Neural cell (in vitro differentiated cells): ENCODE results near the gene IGFL1. TPM values are rescaled to one million over a fixed set of nuclear protein-coding genes. Genes with fewer than 3 reads are reported as not detected.
"Not testable (repeated sequence)": the region's sequence is repeated elsewhere in the genome, so short reads cannot be mapped to it uniquely, and the experiment has no call there.

ENCODE experiments used
- H2AFZ ChIP-seq: fragments of 200-600, 300-800 bp; sonication (generic), shearing (Covaris generic); 2 replicates; pipeline ENCODE4 v1.6.0; 2014; ENCODE audit warnings: low read depth, mild to moderate bottlenecking, antibody characterized with exemption, low read length, moderate library complexity
- H3F3A ChIP-seq: fragments of 200-600 bp; shearing (Covaris generic); 2 replicates; pipeline ENCODE4 v1.6.1; 2016; ENCODE audit warnings: mild to moderate bottlenecking, moderate library complexity, mixed read lengths, antibody characterized with exemption, low read length; ENCODE audit not compliant: insufficient read depth, poor library complexity, severe bottlenecking
- H3K27ac ChIP-seq: fragments of 200-600, 300-800 bp; sonication (generic), shearing (Covaris generic); 2 replicates; pipeline ENCODE4 v1.5.1; 2014; ENCODE audit warnings: mild to moderate bottlenecking, low read length, moderate library complexity
- H3K27me3 ChIP-seq: fragments of 300-800, 200-600 bp; sonication (generic), shearing (Covaris generic); 2 replicates; pipeline ENCODE4 v1.6.0; 2014; ENCODE audit warnings: mild to moderate bottlenecking, low read depth, low read length, moderate library complexity; ENCODE audit not compliant: insufficient read depth
- H3K36me3 ChIP-seq: fragments of 300-800, 200-600 bp; sonication (generic), shearing (Covaris generic); 2 replicates; pipeline ENCODE4 v1.5.1; 2014; ENCODE audit warnings: mild to moderate bottlenecking, antibody characterized with exemption, low read length, moderate library complexity; ENCODE audit not compliant: insufficient read depth
- H3K4me2 ChIP-seq: fragments of 300-800, 200-600 bp; sonication (generic), shearing (Covaris generic); 2 replicates; pipeline ENCODE4 v1.6.0; 2014; ENCODE audit warnings: mild to moderate bottlenecking, low read length
- H3K4me3 ChIP-seq: fragments of 300-800, 200-600 bp; sonication (generic), shearing (Covaris generic); 2 replicates; pipeline ENCODE4 v1.5.1; 2014; ENCODE audit warnings: mild to moderate bottlenecking, low read length, moderate library complexity
- H3K79me2 ChIP-seq: fragments of 200-600 bp; shearing (Covaris generic); replicated peaks from 2 replicates; pipeline ENCODE4 v1.6.0; 2014; ENCODE audit warnings: mild to moderate bottlenecking, low read length, moderate library complexity; ENCODE audit not compliant: insufficient read depth
- H3K9ac ChIP-seq: fragments of 300-800, 200-600 bp; sonication (generic), shearing (Covaris generic); 2 replicates; pipeline ENCODE4 v1.6.1; 2016; ENCODE audit warnings: mild to moderate bottlenecking, low read length, mixed read lengths
- H3K9me2 ChIP-seq: fragments of 200-600 bp; shearing (Covaris generic); 2 replicates; pipeline ENCODE4 v1.6.1; 2016; ENCODE audit warnings: mild to moderate bottlenecking, low read length, mixed read lengths; ENCODE audit not compliant: insufficient read depth
- H3K9me3 ChIP-seq: fragments of 200-600, 300-800 bp; sonication (generic), shearing (Covaris generic); 2 replicates; pipeline ENCODE4 v1.6.1; 2016; ENCODE audit warnings: mild to moderate bottlenecking, mixed run types, low read length, moderate library complexity, mixed read lengths
- H4K20me1 ChIP-seq: fragments of 200-600 bp; shearing (Covaris generic); 2 replicates; pipeline ENCODE4 v1.6.1; 2016; ENCODE audit warnings: mild to moderate bottlenecking, mixed run types; ENCODE audit not compliant: insufficient read depth
- CTCF ChIP-seq: fragments of 450-650 bp; IDR thresholded peaks from 2 replicates; pipeline ENCODE4 v1.5.1; 2014; ENCODE audit warnings: antibody characterized with exemption, mild to moderate bottlenecking, moderate library complexity; ENCODE audit not compliant: poor library complexity, severe bottlenecking
- MXI1 ChIP-seq: fragments of 450-650 bp; conservative IDR thresholded peaks from 2 replicates; pipeline ENCODE4 v1.6.1; 2014; ENCODE audit warnings: antibody characterized with exemption, mild to moderate bottlenecking; ENCODE audit not compliant: poor library complexity, severe bottlenecking
- POLR2AphosphoS5 ChIP-seq: IDR thresholded peaks from 2 replicates; pipeline ENCODE4 v1.6.1; 2012
- RAD21 ChIP-seq: fragments of 450-650 bp; conservative IDR thresholded peaks from 2 replicates; pipeline ENCODE4 v1.6.1; 2014; ENCODE audit warnings: antibody characterized with exemption, mild to moderate bottlenecking, moderate library complexity
- REST ChIP-seq: IDR thresholded peaks from 2 replicates; pipeline ENCODE4 v1.6.1; 2012; ENCODE audit warnings: borderline replicate concordance
- SMC3 ChIP-seq: fragments of 450-650 bp; conservative IDR thresholded peaks from 2 replicates; pipeline ENCODE4 v1.6.1; 2014; ENCODE audit warnings: antibody characterized with exemption, mild to moderate bottlenecking, moderate library complexity; ENCODE audit not compliant: poor library complexity
- TAF1 ChIP-seq: IDR thresholded peaks from 2 replicates; pipeline ENCODE4 v1.6.1; 2012; ENCODE audit warnings: low read depth
- polyA plus RNA-seq: library from polyadenylated mRNA; depleted of rRNA; stranded (reverse); fragments of >200 nt; gene quantifications from 2 replicates; pipeline ENCODE4 v1.2.3, GENCODE V29; 2014

IGFL1 gene
- polyA plus RNA-seq, 1 donor from 2014 or later, result not detected

GRCh38 chr19:46181388-46181779 is 48.2 kb upstream of the IGFL1 start:
- H3K9me3 ChIP-seq, result no peaks in the 10 kb centered on the region
- no peak overlapping the region for H3K4me2 ChIP-seq
- H3K9me2 ChIP-seq, result no peaks in the 10 kb centered on the region
- TF ChIP-seq REST (no peak), SMC3 (no peak), MXI1 (no peak), RAD21 (no peak), TAF1 (no peak), CTCF (no peak), POLR2AphosphoS5 (no peak)
- H3K36me3 ChIP-seq, result no peaks in the 10 kb centered on the region
- H3F3A ChIP-seq, result no peaks in the 10 kb centered on the region
- no peak overlapping the region for H3K27ac ChIP-seq
- H3K9ac ChIP-seq, result no peak overlapping the region
- H3K27me3 ChIP-seq, result no peaks in the 10 kb centered on the region
- H4K20me1 ChIP-seq, result no peaks in the 10 kb centered on the region
- H3K79me2 ChIP-seq, result no peaks in the 10 kb centered on the region
- H3K4me3 ChIP-seq, result no peak overlapping the region
- H2AFZ ChIP-seq, result no peak overlapping the region

- H3K9ac ChIP-seq, result no peak overlapping the region
- no peak overlapping the region for H3K4me2 ChIP-seq
- H3K36me3 ChIP-seq, result no peaks in the 10 kb centered on the region
- no peaks in the 10 kb centered on the region for H3F3A ChIP-seq
- H3K4me3 ChIP-seq, result no peak overlapping the region
- H3K79me2 ChIP-seq, result no peaks in the 10 kb centered on the region
- H3K9me2 ChIP-seq, result no peaks in the 10 kb centered on the region
- H4K20me1 ChIP-seq, result no peaks in the 10 kb centered on the region
- TF ChIP-seq CTCF (no peak), SMC3 (no peak)
- no peak overlapping the region for H2AFZ ChIP-seq
- no peak overlapping the region for H3K27ac ChIP-seq
- no peaks in the 10 kb centered on the region for H3K27me3 ChIP-seq
- no peaks in the 10 kb centered on the region for H3K9me3 ChIP-seq
These were observed 47.1 kb upstream of the IGFL1 start for GRCh38 chr19:46182476-46182875.

GRCh38 chr19:46184775-46185710 is 44.5 kb upstream of the IGFL1 start:
- H4K20me1 ChIP-seq, H3K27me3 ChIP-seq, H3K4me2 ChIP-seq, H2AFZ ChIP-seq, H3K9me2 ChIP-seq, H3K9ac ChIP-seq, H3K79me2 ChIP-seq, H3K4me3 ChIP-seq, H3K9me3 ChIP-seq, H3K36me3 ChIP-seq, H3F3A ChIP-seq, H3K27ac ChIP-seq: not testable (repeated sequence)
